ENCODE measurements around the gene WNT11.

DNA sequence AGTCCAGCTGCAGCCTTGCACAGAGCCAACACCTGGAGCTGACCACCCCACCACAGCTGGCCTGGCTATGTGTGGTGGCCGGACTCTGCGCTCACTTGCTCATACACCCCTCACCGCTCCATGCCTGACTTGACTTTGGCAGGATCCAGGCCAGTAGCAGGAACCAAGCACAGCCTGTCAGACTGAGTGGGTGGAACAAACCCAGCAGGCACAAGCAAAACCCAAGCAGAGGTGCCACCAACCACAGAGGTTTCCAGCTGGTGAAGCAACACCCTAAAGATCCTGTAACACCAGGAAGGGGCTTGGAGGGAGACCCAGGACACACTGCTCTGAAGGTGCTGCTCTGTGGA, 44.9 kb upstream of the WNT11 start:
- TF ChIP-seq EZH2 (IDR thresholded peaks at IDR 0.05; ENCODE audit: insufficient read depth, poor library complexity, severe bottlenecking) (no peak), EZH2phosphoT487 (IDR thresholded peaks at IDR 0.05; ENCODE audit: insufficient read depth, low read depth) (no peak)

All from GM23248 (cell line).